HS-27A (cell line): Measurements from ENCODE around the gene ANKS1B.
"Not testable (repeated sequence)": the region's sequence is repeated elsewhere in the genome, so short reads cannot be mapped to it uniquely, and the experiment has no call there.

Experiments
- DNase-seq: peaks from one replicate; pipeline ENCODE4 v3.0.0-alpha.2; 2012; ENCODE audit warnings: low read depth, missing footprints

The ANKS1B gene

GRCh38 chr12:99759444-99759843 lies 225.3 kb downstream of the ANKS1B start:
- no peak for DNase-seq

GRCh38 chr12:99758997-99759396 lies 225.7 kb downstream of the ANKS1B start:
- DNase-seq, result no peak

GRCh38 chr12:99752740-99753139 lies 232.0 kb downstream of the ANKS1B start:
- DNase-seq, result no peak

- DNase-seq, result no peak
These were observed 238.2 kb downstream of the ANKS1B start for GRCh38 chr12:99746538-99746937.

- DNase-seq, result no peak
These were observed 238.8 kb downstream of the ANKS1B start for GRCh38 chr12:99745895-99746294.

GRCh38 chr12:99745121-99745520 lies 239.6 kb downstream of the ANKS1B start:
- DNase-seq, result no peak

- no peak for DNase-seq
These were observed 247.9 kb downstream of the ANKS1B start for GRCh38 chr12:99736760-99737269.

- DNase-seq, result no peak
These were observed 252.6 kb downstream of the ANKS1B start for GRCh38 chr12:99732131-99732530.

GRCh38 chr12:99722690-99723486 lies 261.8 kb downstream of the ANKS1B start:
- DNase-seq, result no peak

- DNase-seq, result no peak
These were observed 262.9 kb downstream of the ANKS1B start for GRCh38 chr12:99721715-99722275.

GRCh38 chr12:99720083-99720465 lies 264.7 kb downstream of the ANKS1B start:
- DNase-seq, result not testable (repeated sequence)

GRCh38 chr12:99719411-99720082 lies 265.2 kb downstream of the ANKS1B start:
- DNase-seq, result not testable (repeated sequence)

- DNase-seq, result not testable (repeated sequence)
These were observed 268.8 kb downstream of the ANKS1B start for GRCh38 chr12:99715841-99716510.

- not testable (repeated sequence) for DNase-seq
These were observed 269.8 kb downstream of the ANKS1B start for GRCh38 chr12:99714921-99715320.

- DNase-seq, result no peak
These were observed 270.7 kb downstream of the ANKS1B start for GRCh38 chr12:99713946-99714520.

- DNase-seq, result no peak
These were observed 272.5 kb downstream of the ANKS1B start for GRCh38 chr12:99712281-99712680.

- no peak for DNase-seq
These were observed 273.5 kb downstream of the ANKS1B start for GRCh38 chr12:99711246-99711645.

- DNase-seq, result no peak
These were observed 275.1 kb downstream of the ANKS1B start for GRCh38 chr12:99709619-99710018.

GRCh38 chr12:99709116-99709515 lies 275.6 kb downstream of the ANKS1B start:
- no peak for DNase-seq

- DNase-seq, result no peak
These were observed 276.9 kb downstream of the ANKS1B start for GRCh38 chr12:99707883-99708282.

GRCh38 chr12:99706736-99707473 lies 277.8 kb downstream of the ANKS1B start:
- DNase-seq, result no peak
